Fibroblast of lung (primary cell): ENCODE data around the gene COPA. TPM values are rescaled to one million over a fixed set of nuclear protein-coding genes. Genes with fewer than 3 reads are reported as not detected.
"Not testable (repeated sequence)": the region's sequence is repeated elsewhere in the genome, so short reads cannot be mapped to it uniquely, and the experiment has no call there.

Experiments used
- DNase-seq, 2 donors: peaks; one replicate each; pipeline versions ENCODE4 v3.0.0 to v3.0.0-alpha.2; 2010; ENCODE audit warnings: low read depth in 2 of 2
- H2AFZ ChIP-seq: 2 replicates; pipeline ENCODE4 v1.5.1; 2012; ENCODE audit warnings: low read length, control low read depth, inconsistent platforms
- H3K27ac ChIP-seq: 2 replicates; pipeline ENCODE4 v1.5.1; 2011; ENCODE audit warnings: low read length, control low read depth; ENCODE audit not compliant: insufficient read depth
- H3K27me3 ChIP-seq: 2 replicates; pipeline ENCODE4 v1.5.1; 2011; ENCODE audit warnings: mild to moderate bottlenecking, low read length; ENCODE audit not compliant: control insufficient read depth, insufficient read depth
- H3K36me3 ChIP-seq: 2 replicates; pipeline ENCODE4 v1.5.1; 2011; ENCODE audit warnings: low read length; ENCODE audit not compliant: control insufficient read depth, insufficient read depth
- H3K4me1 ChIP-seq: 2 replicates; pipeline ENCODE4 v1.5.1; 2011; ENCODE audit warnings: low read length; ENCODE audit not compliant: control insufficient read depth, insufficient read depth; ENCODE audit errors: extremely low read depth
- H3K4me2 ChIP-seq: 2 replicates; pipeline ENCODE4 v1.5.1; 2011; ENCODE audit warnings: low read length, control low read depth; ENCODE audit not compliant: insufficient read depth; ENCODE audit errors: extremely low read depth
- H3K4me3 ChIP-seq, 4 experiments: fragments of 200-600 bp in 1 of 4; sonication (generic) in 1 of 4; replicated peaks in 1 of 4; 2 replicates each; pipeline ENCODE4 v1.5.1; 2011 to 2016; ENCODE audit warnings: low read length in 4 of 4, low read depth in 3 of 4, mild to moderate bottlenecking in 3 of 4, control low read depth in 2 of 4, inconsistent platforms in 1 of 4, mixed read lengths in 1 of 4; ENCODE audit not compliant: insufficient read depth in 1 of 4; ENCODE audit errors: control extremely low read depth in 1 of 4
- H3K79me2 ChIP-seq: 2 replicates; pipeline ENCODE4 v1.5.1; 2012; ENCODE audit warnings: mild to moderate bottlenecking, low read length, inconsistent platforms; ENCODE audit not compliant: control insufficient read depth, insufficient read depth
- H3K9ac ChIP-seq: 2 replicates; pipeline ENCODE4 v1.5.1; 2011; ENCODE audit warnings: mild to moderate bottlenecking, low read length, control low read depth; ENCODE audit not compliant: insufficient read depth
- H3K9me3 ChIP-seq: 2 replicates; pipeline ENCODE4 v1.5.1; 2012; ENCODE audit warnings: low read depth, low read length; ENCODE audit not compliant: control insufficient read depth, insufficient read depth
- H4K20me1 ChIP-seq: 2 replicates; pipeline ENCODE4 v1.5.1; 2011; ENCODE audit warnings: low read length; ENCODE audit not compliant: control insufficient read depth, insufficient read depth; ENCODE audit errors: extremely low read depth
- CTCF ChIP-seq, 2 donors: IDR thresholded peaks in 1 of 2; conservative IDR thresholded peaks in 1 of 2; 1 replicate in 1 of 2; 2 replicates in 1 of 2; pipeline ENCODE4 v1.5.1; 2011 to 2012; ENCODE audit warnings: low read length in 2 of 2, control low read depth in 1 of 2, inconsistent platforms in 1 of 2, low read depth in 1 of 2, mild to moderate bottlenecking in 1 of 2
- EZH2 ChIP-seq: IDR thresholded peaks from 2 replicates; pipeline ENCODE4 v1.5.1; 2012; ENCODE audit warnings: low read length, control low read depth, mild to moderate bottlenecking; ENCODE audit errors: missing control alignments
- polyA plus RNA-seq, 2 donors: library from polyadenylated mRNA; depleted of rRNA in 1 of 2; stranded (reverse) in 1 of 2; unstranded in 1 of 2; fragments of >200 nt; gene quantifications; 2 replicates each; pipeline ENCODE4 v1.2.1, GENCODE V29; 2011 to 2012; ENCODE audit warnings: missing spikeins in 1 of 2
- total RNA-seq: library from RNA; depleted of rRNA; stranded (reverse); fragments of >200 nt; gene quantifications from 2 replicates; pipeline ENCODE4 v1.2.1, GENCODE V29; 2014

COPA gene
- total and polyA plus RNA-seq, 2 donors (not counting 1 experiment from before 2014, with no cell fraction given), result 276 to 316 TPM

- H3K9ac ChIP-seq, result no peak overlapping the region
- no peaks in the 10 kb centered on the region for H3K79me2 ChIP-seq
- H4K20me1 ChIP-seq, result no peaks in the 10 kb centered on the region
- no peak for TF ChIP-seq EZH2
- peak; percentile 76 to 85 for TF ChIP-seq CTCF (conservative IDR thresholded peaks at IDR 0.05 in 1 of 2, IDR thresholded peaks at IDR 0.05 in 1 of 2; ENCODE audit: low read depth in 1 of 2, low read length in 2 of 2)
- H3K4me3 ChIP-seq, result no peak overlapping the region
- no peak overlapping the region for H2AFZ ChIP-seq
- H3K27ac ChIP-seq, result no peak overlapping the region
- H3K4me1 ChIP-seq, result no peaks in the 10 kb centered on the region
- DNase-seq, result peak; percentile 62 to 75
- H3K36me3 ChIP-seq, result peaks cover 32% of the 10 kb centered on the region
- no peaks in the 10 kb centered on the region for H3K9me3 ChIP-seq
- H3K4me2 ChIP-seq, result no peak overlapping the region
- no peaks in the 10 kb centered on the region for H3K27me3 ChIP-seq
Measured at GRCh38 chr1:160291248-160292220, 51.5 kb downstream of the COPA start.

- not testable (repeated sequence) for H3K27ac ChIP-seq, H3K4me2 ChIP-seq, H4K20me1 ChIP-seq, H3K9me3 ChIP-seq, H3K4me3 ChIP-seq, H3K27me3 ChIP-seq, DNase-seq, H3K9ac ChIP-seq, H3K4me1 ChIP-seq, H2AFZ ChIP-seq
- peaks cover 15% of the 10 kb centered on the region for H3K79me2 ChIP-seq
- H3K36me3 ChIP-seq, result peaks cover 16% of the 10 kb centered on the region
Measured at GRCh38 chr1:160287769-160288168, 55.3 kb downstream of the COPA start.

- H3K9ac ChIP-seq, result no peak overlapping the region
- no peak overlapping the region for H3K27ac ChIP-seq
- H4K20me1 ChIP-seq, result no peaks in the 10 kb centered on the region
- no peak overlapping the region for H2AFZ ChIP-seq
- no peak for DNase-seq
- H3K4me3 ChIP-seq, result peak overlapping the region in 3 of 4 experiments; percentile 81 to 97 (median 97)
- peaks cover 13% of the 10 kb centered on the region for H3K36me3 ChIP-seq
- no peaks in the 10 kb centered on the region for H3K9me3 ChIP-seq
- TF ChIP-seq EZH2 (no peak), CTCF (conservative IDR thresholded peaks at IDR 0.05 in 1 of 2, IDR thresholded peaks at IDR 0.05 in 1 of 2; ENCODE audit: low read depth in 1 of 2, low read length in 2 of 2) (no peak)
- peaks cover 17% of the 10 kb centered on the region for H3K79me2 ChIP-seq
- H3K27me3 ChIP-seq, result no peaks in the 10 kb centered on the region
- H3K4me2 ChIP-seq, result peak overlapping the region; percentile 26
- peaks cover 9% of the 10 kb centered on the region for H3K4me1 ChIP-seq
Measured at GRCh38 chr1:160285506-160285905, 57.5 kb downstream of the COPA start.
